K562 (cell line): ENCODE measurements around the gene HPRT1. TPM values are rescaled to one million over a fixed set of nuclear protein-coding genes. Genes with fewer than 3 reads are reported as not detected.

Experiments used
- E2F8 ChIP-seq: fragments of 450-650 bp; IDR thresholded peaks from 2 replicates; pipeline ENCODE4 v1.7.1; 2018; ENCODE audit warnings: mild to moderate bottlenecking, low read depth; ENCODE audit not compliant: partially characterized antibody
- ELK1 ChIP-seq: sonication (generic); formaldehyde crosslinking; IDR thresholded peaks from 2 replicates; pipeline ENCODE4 v1.8.1; 2022; ENCODE audit warnings: missing genetic modification reagents
- GTF3C2 ChIP-seq: IDR thresholded peaks from 3 replicates; pipeline ENCODE4 v1.6.1; 2011; ENCODE audit warnings: borderline replicate concordance, mild to moderate bottlenecking, moderate library complexity; ENCODE audit not compliant: insufficient read length; ENCODE audit errors: extremely low read depth
- NFIX ChIP-seq: fragments of 250-450 bp; sonication (Bioruptor Pico); IDR thresholded peaks from 2 replicates; pipeline ENCODE4 v1.4.0; 2020; ENCODE audit warnings: low read depth, mild to moderate bottlenecking, moderate library complexity
- PPARD ChIP-seq: fragments of 250-450 bp; sonication (Bioruptor Pico); IDR thresholded peaks from 2 replicates; pipeline ENCODE4 v1.8.0; 2022; ENCODE audit warnings: inconsistent platforms, mild to moderate bottlenecking, moderate library complexity
- RBM14 ChIP-seq: fragments of 200-400 bp; formaldehyde crosslinking; IDR thresholded peaks from 2 replicates; pipeline ENCODE4 v1.6.1; 2018; ENCODE audit warnings: low read depth, mild to moderate bottlenecking, low read length, moderate library complexity, borderline replicate concordance; ENCODE audit not compliant: insufficient read depth
- SMARCB1 ChIP-seq: IDR thresholded peaks from 2 replicates; pipeline ENCODE4 v1.6.1; 2011; ENCODE audit warnings: improper control_type of control experiment, low read depth; ENCODE audit not compliant: insufficient read length
- SREBF1 ChIP-seq: fragments of 150-350 bp; IDR thresholded peaks from 2 replicates; pipeline ENCODE4 v1.6.1; 2014; ENCODE audit warnings: antibody characterized with exemption, low read depth, low read length, borderline replicate concordance
- polyA plus RNA-seq, 8 experiments: library from polyadenylated mRNA; depleted of rRNA in 4 of 8; stranded (reverse) in 5 of 8; unstranded in 3 of 8; fragments of >200 nt; fragmentation: Nextera tagmentation in 2 of 8; fragmentation: Illumina TruSeq in 1 of 8; extraction: Ambion mirVana in 2 of 8; extraction: Trizol in 1 of 8; gene quantifications; 2 replicates each; pipeline versions ENCODE4 v1.2.1 to v1.2.3, GENCODE V29; 2011 to 2014; ENCODE audit warnings: inconsistent platforms in 1 of 8, missing spikeins in 1 of 8
- total RNA-seq, 7 experiments: library from RNA; depleted of rRNA in 6 of 7; stranded (reverse); fragments of >200 nt in 6 of 7; fragmentation: Illumina TruSeq in 2 of 7; extraction: Trizol in 2 of 7; gene quantifications; 2 replicates each; pipeline versions ENCODE4 v1.2.1 to v1.2.3, GENCODE V29; 2011 to 2021; ENCODE audit warnings: low replicate concordance in 1 of 7
- TF ChIP-seq, protein P1 (sequence below), 3 experiments: fragments of 200-800 bp in 1 of 3; fragments of 250-450 bp in 1 of 3; fragments of 450-650 bp in 1 of 3; sonication (Bioruptor Pico) in 1 of 3; sonication (Bioruptor generic) in 1 of 3; formaldehyde crosslinking in 1 of 3; IDR thresholded peaks; 2 replicates each; pipeline versions ENCODE4 v1.6.1 to v1.8.0; 2016 to 2022; ENCODE audit warnings: mild to moderate bottlenecking in 2 of 3, missing genetic modification characterization in 2 of 3, missing compliant biosample characterization in 1 of 3, moderate library complexity in 1 of 3
- TF ChIP-seq, protein P2 (sequence below): fragments of 450-650 bp; IDR thresholded peaks from 2 replicates; pipeline ENCODE4 v1.6.1; 2016; ENCODE audit warnings: borderline replicate concordance

The HPRT1 gene
- total and polyA plus RNA-seq, 9 of the 15 experiments (the other 6 are each of a cell fraction or from before 2014, with no cell fraction given), result 24.4 to 158 (median 104) TPM

- TF ChIP-seq SREBF1 (no peak), NFIX (no peak), PPARD (CRISPR knock-in tag) (no peak), ELK1 (CRISPR knock-in tag) (no peak), RBM14 (no peak), E2F8 (no peak), GTF3C2 (peak; percentile 18), SMARCB1 (no peak)
- TF ChIP-seq, protein P1, sequence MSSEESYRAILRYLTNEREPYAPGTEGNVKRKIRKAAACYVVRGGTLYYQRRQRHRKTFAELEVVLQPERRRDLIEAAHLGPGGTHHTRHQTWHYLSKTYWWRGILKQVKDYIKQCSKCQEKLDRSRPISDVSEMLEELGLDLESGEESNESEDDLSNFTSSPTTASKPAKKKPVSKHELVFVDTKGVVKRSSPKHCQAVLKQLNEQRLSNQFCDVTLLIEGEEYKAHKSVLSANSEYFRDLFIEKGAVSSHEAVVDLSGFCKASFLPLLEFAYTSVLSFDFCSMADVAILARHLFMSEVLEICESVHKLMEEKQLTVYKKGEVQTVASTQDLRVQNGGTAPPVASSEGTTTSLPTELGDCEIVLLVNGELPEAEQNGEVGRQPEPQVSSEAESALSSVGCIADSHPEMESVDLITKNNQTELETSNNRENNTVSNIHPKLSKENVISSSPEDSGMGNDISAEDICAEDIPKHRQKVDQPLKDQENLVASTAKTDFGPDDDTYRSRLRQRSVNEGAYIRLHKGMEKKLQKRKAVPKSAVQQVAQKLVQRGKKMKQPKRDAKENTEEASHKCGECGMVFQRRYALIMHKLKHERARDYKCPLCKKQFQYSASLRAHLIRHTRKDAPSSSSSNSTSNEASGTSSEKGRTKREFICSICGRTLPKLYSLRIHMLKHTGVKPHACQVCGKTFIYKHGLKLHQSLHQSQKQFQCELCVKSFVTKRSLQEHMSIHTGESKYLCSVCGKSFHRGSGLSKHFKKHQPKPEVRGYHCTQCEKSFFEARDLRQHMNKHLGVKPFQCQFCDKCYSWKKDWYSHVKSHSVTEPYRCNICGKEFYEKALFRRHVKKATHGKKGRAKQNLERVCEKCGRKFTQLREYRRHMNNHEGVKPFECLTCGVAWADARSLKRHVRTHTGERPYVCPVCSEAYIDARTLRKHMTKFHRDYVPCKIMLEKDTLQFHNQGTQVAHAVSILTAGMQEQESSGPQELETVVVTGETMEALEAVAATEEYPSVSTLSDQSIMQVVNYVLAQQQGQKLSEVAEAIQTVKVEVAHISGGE (CRISPR knock-in tag; IDR thresholded peaks at IDR 0.05), result no peak
- TF ChIP-seq, protein P2, sequence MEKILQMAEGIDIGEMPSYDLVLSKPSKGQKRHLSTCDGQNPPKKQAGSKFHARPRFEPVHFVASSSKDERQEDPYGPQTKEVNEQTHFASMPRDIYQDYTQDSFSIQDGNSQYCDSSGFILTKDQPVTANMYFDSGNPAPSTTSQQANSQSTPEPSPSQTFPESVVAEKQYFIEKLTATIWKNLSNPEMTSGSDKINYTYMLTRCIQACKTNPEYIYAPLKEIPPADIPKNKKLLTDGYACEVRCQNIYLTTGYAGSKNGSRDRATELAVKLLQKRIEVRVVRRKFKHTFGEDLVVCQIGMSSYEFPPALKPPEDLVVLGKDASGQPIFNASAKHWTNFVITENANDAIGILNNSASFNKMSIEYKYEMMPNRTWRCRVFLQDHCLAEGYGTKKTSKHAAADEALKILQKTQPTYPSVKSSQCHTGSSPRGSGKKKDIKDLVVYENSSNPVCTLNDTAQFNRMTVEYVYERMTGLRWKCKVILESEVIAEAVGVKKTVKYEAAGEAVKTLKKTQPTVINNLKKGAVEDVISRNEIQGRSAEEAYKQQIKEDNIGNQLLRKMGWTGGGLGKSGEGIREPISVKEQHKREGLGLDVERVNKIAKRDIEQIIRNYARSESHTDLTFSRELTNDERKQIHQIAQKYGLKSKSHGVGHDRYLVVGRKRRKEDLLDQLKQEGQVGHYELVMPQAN, result no peak
These were observed 2.3 kb upstream of the HPRT1 start (continued) for GRCh38 chrX:134457708-134458107.
